Spleen (tissue), 7 donors: ENCODE measurements around the gene LPAR2.

Experiments
- POLR2A ChIP-seq, 3 donors: fragments of 450-650 bp; IDR thresholded peaks; one replicate each; pipeline ENCODE4 v1.5.1; 2017; ENCODE audit warnings: antibody characterized with exemption in 3 of 3, mild to moderate bottlenecking in 1 of 3
- POLR2AphosphoS5 ChIP-seq, 3 donors: sonication (generic); formaldehyde crosslinking; IDR thresholded peaks; one replicate each; pipeline ENCODE4 v1.5.1; 2017; ENCODE audit warnings: antibody characterized with exemption in 3 of 3
- TF ChIP-seq, protein P1 (sequence below), 11 experiments: fragments of 200-600 bp in 7 of 11; fragments of 450-650 bp in 4 of 11; sonication (generic) in 4 of 11; IDR thresholded peaks in 8 of 11; conservative IDR thresholded peaks in 3 of 11; 1 replicate in 7 of 11; 2 replicates in 4 of 11; pipeline versions ENCODE4 v1.4.0 to v1.8.0; 2016 to 2021; ENCODE audit warnings: antibody characterized with exemption in 11 of 11, inconsistent platforms in 4 of 11, mild to moderate bottlenecking in 1 of 11
- donor health status: DM: no; HTN: no; CAD: no; lungs with moderate emphysema.
- donor health status: DM: no; HTN: no; CAD: no.
- donor health status: DM: no; HTN: no; CAD: no.

DNA sequence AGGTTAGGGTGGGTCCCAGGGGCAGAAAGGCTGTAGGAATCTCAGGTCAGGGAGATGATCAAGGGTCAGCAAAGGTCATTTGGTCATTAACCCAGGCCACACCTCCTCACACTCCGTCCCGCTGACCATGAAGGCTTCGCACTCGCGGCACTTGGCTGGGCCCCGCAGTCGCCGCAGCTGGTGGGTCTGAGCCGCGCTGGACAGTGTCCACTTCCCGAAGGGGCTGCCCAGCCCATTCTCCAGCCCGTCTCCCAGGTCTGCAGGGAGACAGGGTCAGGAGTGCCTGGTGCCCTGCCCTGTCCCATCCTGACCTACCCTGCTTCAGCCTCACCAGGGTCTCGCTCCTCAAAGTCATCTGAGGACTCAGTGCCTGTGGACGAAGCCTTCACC lies 7.3 kb upstream of the LPAR2 start:
- TF ChIP-seq, protein P1, sequence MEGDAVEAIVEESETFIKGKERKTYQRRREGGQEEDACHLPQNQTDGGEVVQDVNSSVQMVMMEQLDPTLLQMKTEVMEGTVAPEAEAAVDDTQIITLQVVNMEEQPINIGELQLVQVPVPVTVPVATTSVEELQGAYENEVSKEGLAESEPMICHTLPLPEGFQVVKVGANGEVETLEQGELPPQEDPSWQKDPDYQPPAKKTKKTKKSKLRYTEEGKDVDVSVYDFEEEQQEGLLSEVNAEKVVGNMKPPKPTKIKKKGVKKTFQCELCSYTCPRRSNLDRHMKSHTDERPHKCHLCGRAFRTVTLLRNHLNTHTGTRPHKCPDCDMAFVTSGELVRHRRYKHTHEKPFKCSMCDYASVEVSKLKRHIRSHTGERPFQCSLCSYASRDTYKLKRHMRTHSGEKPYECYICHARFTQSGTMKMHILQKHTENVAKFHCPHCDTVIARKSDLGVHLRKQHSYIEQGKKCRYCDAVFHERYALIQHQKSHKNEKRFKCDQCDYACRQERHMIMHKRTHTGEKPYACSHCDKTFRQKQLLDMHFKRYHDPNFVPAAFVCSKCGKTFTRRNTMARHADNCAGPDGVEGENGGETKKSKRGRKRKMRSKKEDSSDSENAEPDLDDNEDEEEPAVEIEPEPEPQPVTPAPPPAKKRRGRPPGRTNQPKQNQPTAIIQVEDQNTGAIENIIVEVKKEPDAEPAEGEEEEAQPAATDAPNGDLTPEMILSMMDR (IDR thresholded peaks at IDR 0.05 in 8 of 11, conservative IDR thresholded peaks at IDR 0.05 in 3 of 11): no peak
- TF ChIP-seq POLR2AphosphoS5 (IDR thresholded peaks at IDR 0.05) (peak in 1 of 3 donors; percentile 30), POLR2A (IDR thresholded peaks at IDR 0.05) (no peak)
